DND-41 (cell line): ENCODE data around the gene MSX2.

Experiments used
- ATAC-seq: fragments of 200-7000 bp; cut with Tn5 transposase; 3 replicates; pipeline ENCODE4 v1.9.1; 2021; ENCODE audit warnings: low read depth; ENCODE audit not compliant: insufficient read depth
- DNase-seq: peaks from one replicate; pipeline ENCODE4 v3.0.0-alpha.2; 2020
- H2AFZ ChIP-seq: 2 replicates; pipeline ENCODE4 v1.6.0; 2012; ENCODE audit warnings: low read depth, low read length
- H3K27ac ChIP-seq: 2 replicates; pipeline ENCODE4 v1.5.1; 2012; ENCODE audit warnings: low read length, inconsistent platforms
- H3K27me3 ChIP-seq: fragments of 200-600 bp; sonication (generic); 2 replicates; pipeline ENCODE4 v1.6.0; 2012; ENCODE audit warnings: low read length, mild to moderate bottlenecking, inconsistent platforms; ENCODE audit not compliant: insufficient read depth, poor library complexity
- H3K36me3 ChIP-seq: 2 replicates; pipeline ENCODE4 v1.5.1; 2012; ENCODE audit warnings: low read length, inconsistent platforms; ENCODE audit not compliant: insufficient read depth
- H3K4me1 ChIP-seq: 2 replicates; pipeline ENCODE4 v1.5.1; 2012; ENCODE audit warnings: mild to moderate bottlenecking, low read length; ENCODE audit not compliant: insufficient read depth
- H3K4me2 ChIP-seq: 2 replicates; pipeline ENCODE4 v1.6.0; 2012; ENCODE audit warnings: mild to moderate bottlenecking, moderate library complexity, low read length, inconsistent platforms; ENCODE audit not compliant: insufficient read depth
- H3K4me3 ChIP-seq, 2 experiments: fragments of 200-600 bp in 1 of 2; shearing (Covaris generic) in 1 of 2; 2 replicates each; pipeline ENCODE4 v1.5.1; 2012 to 2016; ENCODE audit warnings: inconsistent platforms in 2 of 2, low read length in 2 of 2, mild to moderate bottlenecking in 2 of 2, low read depth in 1 of 2, moderate library complexity in 1 of 2
- H3K79me2 ChIP-seq: 2 replicates; pipeline ENCODE4 v1.6.0; 2012; ENCODE audit warnings: low read length, inconsistent platforms; ENCODE audit not compliant: insufficient read depth
- H3K9ac ChIP-seq: 2 replicates; pipeline ENCODE4 v1.6.0; 2012; ENCODE audit warnings: low read depth, mild to moderate bottlenecking, inconsistent platforms, low read length, moderate library complexity
- H3K9me3 ChIP-seq: 2 replicates; pipeline ENCODE4 v1.5.1; 2012; ENCODE audit warnings: low read length, moderate library complexity, mild to moderate bottlenecking, inconsistent platforms; ENCODE audit not compliant: insufficient read depth, severe bottlenecking
- H4K20me1 ChIP-seq: 2 replicates; pipeline ENCODE4 v1.6.0; 2012; ENCODE audit warnings: low read length; ENCODE audit not compliant: insufficient read depth
- EZH2 ChIP-seq: IDR thresholded peaks from 3 replicates; pipeline ENCODE4 v1.6.1; 2012; ENCODE audit warnings: borderline replicate concordance, low read depth, mild to moderate bottlenecking, moderate library complexity, low read length, inconsistent platforms; ENCODE audit not compliant: severe bottlenecking
- TF ChIP-seq, protein P1 (sequence below): IDR thresholded peaks from 2 replicates; pipeline ENCODE4 v1.5.1; 2012; ENCODE audit warnings: borderline replicate concordance, low read length, moderate library complexity, mild to moderate bottlenecking; ENCODE audit not compliant: poor library complexity, severe bottlenecking; ENCODE audit errors: extremely low read depth

The MSX2 gene

DNA sequence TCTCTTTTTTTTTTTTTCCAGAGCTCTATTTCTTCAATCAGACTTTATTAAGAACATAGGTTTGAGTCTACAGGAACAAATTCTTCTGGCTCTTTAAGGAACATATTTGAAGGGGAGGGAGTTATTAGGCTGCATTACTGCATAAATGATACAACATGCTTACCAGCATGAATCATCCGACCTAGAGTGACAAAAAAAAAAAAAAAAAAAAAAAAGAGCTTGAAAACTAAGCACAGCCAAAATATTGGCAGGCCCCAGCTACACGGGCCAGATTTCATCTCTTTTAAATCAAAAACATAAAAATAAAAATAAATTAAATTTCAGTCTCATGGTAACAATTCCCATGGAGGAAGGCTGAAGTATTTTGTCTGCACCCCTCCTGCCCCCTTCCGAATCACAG, 26.3 kb downstream of the MSX2 start:
- TF ChIP-seq, protein P1, sequence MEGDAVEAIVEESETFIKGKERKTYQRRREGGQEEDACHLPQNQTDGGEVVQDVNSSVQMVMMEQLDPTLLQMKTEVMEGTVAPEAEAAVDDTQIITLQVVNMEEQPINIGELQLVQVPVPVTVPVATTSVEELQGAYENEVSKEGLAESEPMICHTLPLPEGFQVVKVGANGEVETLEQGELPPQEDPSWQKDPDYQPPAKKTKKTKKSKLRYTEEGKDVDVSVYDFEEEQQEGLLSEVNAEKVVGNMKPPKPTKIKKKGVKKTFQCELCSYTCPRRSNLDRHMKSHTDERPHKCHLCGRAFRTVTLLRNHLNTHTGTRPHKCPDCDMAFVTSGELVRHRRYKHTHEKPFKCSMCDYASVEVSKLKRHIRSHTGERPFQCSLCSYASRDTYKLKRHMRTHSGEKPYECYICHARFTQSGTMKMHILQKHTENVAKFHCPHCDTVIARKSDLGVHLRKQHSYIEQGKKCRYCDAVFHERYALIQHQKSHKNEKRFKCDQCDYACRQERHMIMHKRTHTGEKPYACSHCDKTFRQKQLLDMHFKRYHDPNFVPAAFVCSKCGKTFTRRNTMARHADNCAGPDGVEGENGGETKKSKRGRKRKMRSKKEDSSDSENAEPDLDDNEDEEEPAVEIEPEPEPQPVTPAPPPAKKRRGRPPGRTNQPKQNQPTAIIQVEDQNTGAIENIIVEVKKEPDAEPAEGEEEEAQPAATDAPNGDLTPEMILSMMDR = no peak
- TF ChIP-seq EZH2 = no peak
- Histone ChIP-seq H3K9me3 (no peaks in the 10 kb centered on the region), H3K4me3 (no peak overlapping the region), H3K36me3 (no peaks in the 10 kb centered on the region), H4K20me1 (no peaks in the 10 kb centered on the region), H2AFZ (no peak overlapping the region), H3K4me1 (no peaks in the 10 kb centered on the region), H3K4me2 (no peak overlapping the region), H3K9ac (no peak overlapping the region), H3K27me3 (no peaks in the 10 kb centered on the region), H3K79me2 (no peaks in the 10 kb centered on the region), H3K27ac (no peak overlapping the region)
- ATAC-seq (no peak), DNase-seq (no peak)

DNA sequence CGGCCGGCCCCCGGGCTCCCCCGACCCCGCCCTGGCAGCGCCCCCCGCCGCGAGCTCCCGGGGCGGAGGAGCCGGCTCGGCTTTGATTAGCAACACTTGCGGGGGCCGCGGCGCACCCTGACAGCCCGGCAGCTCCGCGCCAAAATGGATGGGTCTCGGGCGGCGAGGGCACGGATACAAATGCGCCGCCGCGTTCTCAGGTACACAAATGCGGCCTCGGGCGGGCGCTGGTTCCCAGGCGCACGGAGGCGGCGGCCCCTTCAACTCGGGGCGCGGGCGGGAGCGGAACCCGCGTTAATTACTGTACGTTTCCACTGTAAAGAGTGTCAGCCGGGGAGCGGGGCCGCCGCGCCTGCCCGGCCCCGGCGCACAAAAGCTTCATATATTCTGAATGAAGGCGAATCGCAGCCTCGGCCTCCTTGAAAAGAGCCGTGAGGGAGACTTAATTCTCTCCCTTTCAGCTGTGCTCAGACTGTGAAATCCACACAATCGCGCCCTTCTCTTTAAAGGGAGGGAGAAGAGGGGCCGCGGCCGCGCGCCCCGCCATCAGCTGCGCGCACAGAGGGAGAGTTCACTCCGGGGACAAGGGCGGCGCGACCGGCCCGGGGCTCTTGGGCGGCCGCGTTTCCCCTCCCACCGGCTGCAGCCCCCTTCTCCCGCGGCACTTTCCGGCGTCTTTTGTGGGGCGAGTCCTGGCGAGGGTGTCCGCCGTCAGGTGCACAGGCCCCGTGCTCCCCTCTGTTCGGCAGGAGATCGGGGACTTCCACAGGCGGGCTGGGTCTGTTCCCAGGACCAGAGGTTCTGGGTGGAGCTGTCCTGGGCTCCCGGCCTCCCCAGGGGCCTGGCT, 27.0 kb downstream of the MSX2 start:
- H3K9ac ChIP-seq = no peak overlapping the region
- no peak for ATAC-seq
- H3K4me1 ChIP-seq = no peaks in the 10 kb centered on the region
- H3K27ac ChIP-seq = no peak overlapping the region
- no peaks in the 10 kb centered on the region for H3K9me3 ChIP-seq
- no peak for DNase-seq
- H3K4me3 ChIP-seq = no peak overlapping the region
- no peak for TF ChIP-seq EZH2
- TF ChIP-seq, protein P1 = no peak
- H4K20me1 ChIP-seq = no peaks in the 10 kb centered on the region
- no peaks in the 10 kb centered on the region for H3K79me2 ChIP-seq
- H2AFZ ChIP-seq = no peak overlapping the region
- H3K27me3 ChIP-seq = no peaks in the 10 kb centered on the region
- H3K36me3 ChIP-seq = no peaks in the 10 kb centered on the region
- H3K4me2 ChIP-seq = no peak overlapping the region

DNA sequence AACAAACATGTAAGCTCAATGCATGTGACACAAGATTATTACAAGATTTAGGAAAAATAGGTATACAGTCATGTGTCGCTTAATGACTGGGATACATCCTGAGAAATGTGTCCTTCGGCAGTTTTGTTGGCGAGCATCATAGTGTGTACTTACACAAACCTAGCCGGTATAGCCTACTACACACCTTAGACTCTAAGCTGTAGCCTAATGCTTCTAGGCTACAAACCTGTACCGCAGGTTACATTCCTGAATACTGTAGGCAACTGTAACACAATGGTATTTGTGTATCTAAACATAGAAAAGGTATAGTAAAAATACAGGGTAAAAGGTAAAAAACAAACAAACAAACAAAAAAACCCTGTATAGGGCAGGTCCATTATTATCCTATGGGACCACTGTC, 27.7 kb downstream of the MSX2 start:
- no peak for TF ChIP-seq EZH2
- TF ChIP-seq, protein P1 = no peak
- Histone ChIP-seq H3K9ac (no peak overlapping the region), H3K4me3 (no peak overlapping the region), H3K27ac (no peak overlapping the region), H3K4me2 (no peak overlapping the region), H3K36me3 (no peaks in the 10 kb centered on the region), H3K79me2 (no peaks in the 10 kb centered on the region), H3K4me1 (no peaks in the 10 kb centered on the region), H2AFZ (no peak overlapping the region), H3K9me3 (no peaks in the 10 kb centered on the region), H4K20me1 (no peaks in the 10 kb centered on the region), H3K27me3 (no peaks in the 10 kb centered on the region)
- DNase-seq (no peak), ATAC-seq (no peak)
